Stimulated activated CD8-positive, alpha-beta memory T cell treated with anti-CD3 and anti-CD28 coated beads, Interleukin-2, amount 100 ng/mL, for 1 hour (primary cell): ENCODE measurements around the gene HDAC4.

Experiments
- DNase-seq, 2 donors: peaks; one replicate each; pipeline ENCODE4 v3.0.0-alpha.2; 2020; ENCODE audit warnings: low read depth in 2 of 2

The HDAC4 gene

DNA sequence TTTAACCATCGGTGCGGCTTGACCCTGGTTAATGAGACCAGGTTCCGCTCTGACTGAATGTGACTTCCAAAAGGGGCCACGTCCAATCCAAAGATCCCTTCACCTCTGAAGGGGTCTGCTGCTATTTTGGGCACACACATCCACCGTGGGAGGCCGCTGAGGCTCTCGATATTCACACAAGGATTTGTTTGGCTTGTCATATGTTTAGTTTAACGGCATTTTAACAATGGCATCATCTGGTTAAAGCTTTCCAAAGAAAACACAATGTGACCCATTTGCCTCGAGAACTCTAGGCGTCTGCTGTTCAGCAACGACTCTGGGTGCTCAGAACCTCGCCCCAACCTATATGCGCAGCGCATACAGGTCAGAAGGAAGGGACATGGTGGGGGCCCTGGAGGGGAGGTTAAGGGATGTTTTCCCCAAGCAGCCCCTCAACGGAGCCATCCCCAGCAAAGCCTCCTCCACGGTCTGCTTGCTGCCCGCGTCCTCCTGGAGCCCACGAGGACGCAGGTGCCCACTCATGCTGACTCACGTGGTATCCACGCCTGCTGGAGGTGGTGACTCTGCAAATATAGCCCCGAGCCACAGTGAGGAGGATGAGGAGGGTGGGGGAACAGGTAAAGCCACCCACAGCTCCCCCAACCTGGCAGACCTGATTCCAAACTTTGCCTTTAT, 260.3 kb downstream of the HDAC4 start:
- DNase-seq, result no peak

DNA sequence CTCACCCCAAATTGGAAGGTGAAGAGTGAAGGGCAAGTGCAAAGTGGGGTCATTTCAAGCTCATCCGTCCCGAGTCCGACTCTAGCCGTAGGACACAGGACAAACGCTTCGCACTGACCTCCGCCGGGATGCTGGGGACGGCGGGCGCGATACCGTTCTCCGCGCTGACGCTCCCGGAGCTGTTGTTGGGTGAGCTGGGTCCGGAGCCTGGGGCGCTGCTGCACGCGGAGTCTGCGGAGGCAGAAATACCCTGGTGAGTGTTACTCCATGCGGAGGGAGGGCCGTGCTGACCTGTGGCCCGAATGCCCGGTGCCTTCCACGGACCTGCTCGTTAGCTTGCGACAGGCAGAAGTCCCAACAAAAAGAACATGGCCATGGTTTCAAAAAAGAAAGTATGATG, 261.3 kb downstream of the HDAC4 start:
- DNase-seq, result no peak

DNA sequence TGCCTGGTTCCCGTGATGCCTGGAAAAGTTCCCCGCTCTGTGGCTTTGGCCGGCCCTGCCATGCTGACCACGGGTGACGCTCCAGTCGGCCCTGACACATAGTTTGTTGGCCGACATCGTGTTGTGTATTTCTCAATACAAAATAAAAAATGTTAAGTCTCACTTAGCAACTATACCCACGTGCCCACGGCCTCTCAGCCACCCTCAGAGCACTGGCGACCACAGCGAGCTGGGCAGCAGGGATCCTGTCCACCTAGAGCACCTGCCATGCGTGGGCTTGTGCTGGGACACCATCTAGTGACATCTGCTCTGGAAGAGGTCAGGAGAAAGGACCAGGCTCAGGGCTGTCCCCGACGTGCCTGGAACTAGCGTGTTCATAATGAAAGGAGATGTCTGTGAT, 261.7 kb downstream of the HDAC4 start:
- DNase-seq, result no peak

DNA sequence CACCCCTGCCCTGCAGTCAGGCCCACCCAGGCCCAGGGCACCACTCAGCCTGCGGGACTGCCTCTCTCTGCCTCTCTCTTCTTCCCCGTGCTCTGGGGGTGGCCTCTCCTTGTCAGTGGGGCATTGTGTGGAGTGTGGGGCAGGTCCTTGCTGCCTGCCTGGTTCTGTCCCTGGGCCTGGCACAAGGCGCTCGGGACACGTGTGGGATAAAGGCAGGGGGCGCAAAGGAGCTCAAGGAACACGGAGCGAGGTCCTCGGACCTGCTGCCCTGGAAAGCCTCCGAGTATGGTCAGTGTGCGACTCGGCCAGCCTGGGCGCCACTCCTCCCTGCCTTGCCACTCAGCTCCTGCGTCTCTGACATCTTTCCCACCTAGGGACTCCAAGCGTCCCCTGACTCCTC, 262.2 kb downstream of the HDAC4 start:
- DNase-seq, result no peak

DNA sequence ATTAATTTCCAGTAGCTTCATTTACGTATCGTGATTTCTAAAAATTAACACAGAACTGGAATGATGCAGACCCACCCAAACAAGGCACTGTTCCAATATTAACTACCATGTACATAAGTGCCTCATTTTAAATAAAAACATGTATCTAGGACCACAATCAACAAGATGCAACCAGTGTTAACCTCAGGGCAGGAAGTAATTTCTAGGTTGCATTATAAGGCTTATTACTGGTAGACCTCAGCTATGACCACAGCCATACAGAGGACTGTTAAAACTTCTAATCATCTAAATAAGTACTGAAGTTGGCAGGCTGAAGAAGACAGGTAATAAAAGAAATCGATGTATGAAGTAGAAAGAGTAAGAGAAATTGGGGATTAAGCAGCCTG, 262.9 kb downstream of the HDAC4 start:
- no peak for DNase-seq

DNA sequence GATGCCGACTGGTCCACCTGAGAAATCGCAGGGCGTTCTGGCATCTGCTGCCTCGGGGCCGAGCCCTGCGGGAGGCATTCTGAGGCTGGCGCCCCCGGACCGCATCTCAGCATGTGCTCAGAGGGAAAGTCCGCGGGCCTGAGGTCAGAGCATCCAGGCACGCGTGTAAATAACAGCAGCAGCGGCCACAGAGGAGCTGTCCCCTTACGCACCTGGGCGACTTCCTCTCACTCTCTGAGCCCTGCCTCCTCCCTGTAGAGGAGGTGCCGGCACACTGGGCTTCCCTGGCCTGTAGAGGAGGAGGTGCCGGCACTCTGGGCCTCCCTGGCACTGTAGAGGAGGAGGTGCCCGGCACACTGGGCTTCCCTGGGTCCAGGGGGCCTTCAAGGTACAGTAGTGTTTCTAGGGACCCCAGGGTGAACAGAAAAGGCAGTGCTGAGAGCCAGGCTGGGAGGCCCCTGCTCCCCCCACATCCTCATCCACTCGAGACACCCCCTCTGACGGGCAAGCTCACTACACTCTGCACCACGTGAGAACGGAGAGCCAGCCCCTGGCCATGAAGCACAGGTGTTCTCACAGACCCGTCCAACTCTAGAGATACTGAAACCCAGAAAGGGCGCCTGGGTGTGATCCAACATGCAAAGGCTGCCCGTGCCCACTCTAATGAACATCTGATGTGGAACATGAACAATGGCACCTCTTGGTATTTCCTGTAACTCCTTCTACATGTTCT, 263.5 kb downstream of the HDAC4 start:
- DNase-seq, result no peak

DNA sequence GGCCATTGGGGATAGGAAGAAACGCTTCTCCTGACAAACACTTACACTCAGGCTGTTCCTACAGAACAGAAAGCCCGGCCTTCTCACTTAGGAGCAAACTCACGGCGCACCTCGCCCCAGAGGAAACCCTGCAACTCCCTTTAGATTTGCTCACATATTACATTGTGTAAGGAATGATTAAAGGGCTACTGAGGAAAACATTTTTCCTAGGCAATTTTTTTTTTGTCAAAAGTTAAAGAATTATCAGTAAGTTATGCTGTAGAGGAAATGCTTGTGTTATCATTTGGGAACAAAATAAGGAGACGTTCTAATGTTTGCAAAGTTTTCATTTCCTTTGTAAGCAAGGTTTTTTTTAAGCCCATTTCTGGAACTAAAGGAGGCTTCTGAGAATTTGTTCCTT, 264.1 kb downstream of the HDAC4 start:
- DNase-seq, result no peak

DNA sequence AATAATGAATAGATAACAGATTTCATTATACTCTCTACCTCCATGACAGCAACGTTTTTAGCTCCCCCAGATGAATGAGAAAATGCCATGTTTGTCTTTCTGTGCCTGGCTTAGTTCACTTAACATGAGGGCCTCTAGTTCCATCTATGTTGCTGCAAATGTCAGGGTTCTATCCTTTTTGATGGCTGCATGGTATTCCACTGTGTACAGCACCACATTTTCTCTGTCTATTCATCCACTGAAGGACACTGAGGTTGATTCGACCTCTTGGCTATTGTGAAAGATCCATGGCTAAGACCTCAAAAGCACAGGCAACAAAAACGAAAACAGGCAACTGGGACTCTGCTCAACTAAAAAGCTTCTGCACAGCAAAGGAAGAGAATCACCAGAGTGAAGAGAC, 264.6 kb downstream of the HDAC4 start:
- no peak for DNase-seq

DNA sequence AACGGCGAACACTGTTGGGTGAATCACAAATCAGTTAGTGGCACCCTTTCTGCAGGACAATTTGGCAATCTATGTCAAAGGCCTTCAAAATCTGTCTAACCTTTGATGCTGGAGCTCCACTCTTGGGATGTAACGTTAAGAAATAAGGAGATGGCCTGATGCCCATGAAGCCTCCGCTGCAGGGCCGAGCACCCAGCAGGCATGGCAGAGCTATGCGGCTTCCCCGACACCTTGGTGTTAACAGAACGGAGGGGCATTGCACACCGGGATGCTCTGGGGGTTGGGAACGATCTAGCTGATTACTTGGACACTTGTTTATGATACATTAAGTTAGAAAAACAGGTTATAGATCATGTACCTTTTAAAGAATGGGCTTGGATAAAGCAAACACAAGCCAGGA, 265.3 kb downstream of the HDAC4 start:
- no peak for DNase-seq

DNA sequence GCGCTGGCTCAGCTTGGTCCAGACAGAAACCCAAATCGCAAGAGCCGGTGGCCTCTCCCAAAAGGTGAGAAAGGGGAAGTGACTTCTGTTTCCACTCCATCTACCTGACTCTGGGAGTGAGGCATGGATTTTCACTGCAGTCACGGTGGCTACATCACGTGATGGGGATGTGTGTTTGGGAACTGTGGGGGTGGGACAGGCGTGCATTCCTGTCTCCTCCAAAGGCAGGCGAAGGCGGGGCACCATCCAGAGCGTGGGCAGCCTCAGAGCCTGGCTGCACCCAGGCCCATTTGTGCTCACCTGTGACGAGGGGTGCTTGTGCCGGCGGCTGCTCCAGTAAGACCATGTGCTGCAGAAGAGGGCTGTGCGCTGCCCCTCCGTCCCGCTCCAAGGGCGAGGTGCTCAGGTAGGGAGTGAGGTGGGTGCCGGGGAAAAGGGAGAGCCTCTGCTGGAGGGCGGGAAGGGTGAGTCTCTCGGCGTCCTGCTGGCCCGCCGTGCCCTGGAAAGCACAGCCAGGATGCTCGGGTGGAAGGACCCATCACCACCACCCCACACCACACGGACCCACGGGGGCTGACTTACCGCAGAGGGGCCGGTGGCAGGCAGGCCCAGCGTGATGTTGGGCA, 266.8 kb downstream of the HDAC4 start:
- DNase-seq, result no peak

DNA sequence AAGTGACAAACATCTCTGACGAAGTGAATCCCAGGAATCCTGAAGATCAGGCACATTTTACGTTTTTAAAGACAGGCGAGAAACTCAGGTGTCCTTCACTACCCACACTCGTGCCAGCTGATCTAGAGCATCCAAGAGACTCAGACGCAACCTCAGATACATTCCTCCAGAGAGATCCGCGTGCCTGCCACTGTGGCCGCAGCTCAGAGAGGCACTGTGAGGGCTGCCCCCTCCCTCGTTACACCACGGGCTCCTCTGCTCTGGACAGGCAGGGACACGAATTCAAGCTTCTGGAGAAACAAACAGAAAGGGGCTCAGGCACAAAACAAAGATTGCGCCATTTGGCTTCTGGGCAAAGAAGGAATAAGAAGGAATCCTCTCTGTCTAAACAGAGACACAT, 268.0 kb downstream of the HDAC4 start:
- DNase-seq, result no peak

DNA sequence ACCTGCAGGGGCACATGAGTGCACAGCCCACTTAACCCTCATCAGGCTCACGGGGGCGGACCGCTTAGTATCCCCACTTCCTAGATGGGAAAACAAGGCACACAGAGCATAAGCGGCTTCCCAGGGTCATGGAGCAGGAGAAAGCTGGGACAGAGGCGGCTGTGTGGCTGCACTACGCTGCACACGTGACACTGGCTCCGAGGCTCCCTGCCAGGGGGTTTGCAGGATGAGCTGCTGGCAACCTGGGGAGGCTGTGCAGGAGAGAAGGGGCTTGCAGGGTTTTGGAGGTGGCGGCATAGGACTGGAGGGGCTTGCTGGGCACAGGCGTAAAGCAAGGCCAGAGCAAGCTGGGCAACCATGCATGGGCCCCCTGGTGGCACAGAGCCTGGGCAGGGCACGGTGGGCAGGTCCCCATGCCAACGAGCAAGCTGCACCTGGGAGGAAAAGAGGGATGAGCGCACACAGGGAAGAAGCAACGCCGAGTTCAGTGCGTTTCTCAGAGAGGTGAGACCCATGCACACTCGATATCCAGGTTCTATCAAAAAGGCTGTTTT, 268.6 kb downstream of the HDAC4 start:
- no peak for DNase-seq

DNA sequence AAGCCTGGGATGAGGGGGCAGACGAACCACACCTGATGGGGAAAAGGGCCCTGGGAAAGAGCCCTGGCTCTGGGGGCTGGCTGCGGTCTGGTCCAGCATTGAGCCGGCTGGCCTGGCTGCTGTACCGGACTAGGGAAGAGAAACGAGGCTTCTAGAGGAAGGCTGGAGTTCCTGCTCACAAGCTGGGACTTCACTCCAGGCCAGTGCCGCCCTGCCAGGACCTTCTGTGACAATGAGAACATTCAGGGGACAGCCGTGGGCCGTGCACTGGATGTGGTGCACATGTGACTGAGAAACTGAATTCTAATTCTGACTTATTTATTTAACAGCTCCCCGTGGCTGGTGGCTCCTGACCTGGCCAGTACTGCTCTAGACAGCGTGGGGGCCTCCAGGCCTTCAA, 269.3 kb downstream of the HDAC4 start:
- no peak for DNase-seq

DNA sequence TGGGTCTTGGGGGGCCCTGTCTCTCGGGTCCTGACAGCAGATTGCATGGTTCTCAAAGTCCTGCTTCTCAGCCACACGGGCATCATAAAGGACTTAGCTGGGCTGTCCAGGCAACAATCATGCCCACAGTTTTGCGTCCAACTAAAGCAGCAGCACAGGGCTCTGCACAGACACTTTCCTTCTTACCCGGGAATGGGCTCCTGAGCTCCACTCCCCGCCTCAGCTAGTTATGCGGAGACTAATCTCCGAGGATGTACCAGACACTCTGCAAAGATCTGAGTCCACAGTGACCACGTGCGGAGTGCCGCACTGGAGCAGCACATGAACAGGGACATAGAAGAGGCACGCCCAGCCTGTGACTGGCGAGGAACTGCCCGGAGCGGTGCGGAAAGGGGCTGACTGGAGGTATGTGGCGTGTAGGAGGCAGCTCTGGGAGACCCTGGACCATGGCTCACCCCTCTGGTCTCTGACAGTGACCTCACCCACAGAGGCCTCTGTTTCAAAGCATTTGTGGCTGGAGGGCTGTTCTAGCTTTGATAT, 270.0 kb downstream of the HDAC4 start:
- DNase-seq, result no peak

DNA sequence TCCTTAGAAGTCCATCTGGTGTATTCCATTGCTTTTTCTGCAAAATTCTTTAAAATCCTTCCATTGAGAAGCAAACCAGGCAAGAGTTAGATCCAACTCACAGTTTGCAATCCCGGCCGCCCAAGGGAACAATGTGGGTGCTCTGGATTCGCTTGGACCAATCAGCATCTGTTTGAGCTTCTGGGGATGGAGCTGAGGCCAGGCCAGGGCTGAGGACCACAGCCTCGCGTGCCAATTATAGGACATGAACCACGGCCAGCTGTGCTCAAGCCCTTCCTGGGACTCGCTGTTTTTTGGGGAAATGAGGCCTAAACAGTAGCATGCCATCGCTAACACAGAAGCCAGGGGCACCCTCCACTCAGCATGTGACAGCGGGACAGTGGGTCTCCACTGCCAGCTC, 270.8 kb downstream of the HDAC4 start:
- DNase-seq, result no peak

DNA sequence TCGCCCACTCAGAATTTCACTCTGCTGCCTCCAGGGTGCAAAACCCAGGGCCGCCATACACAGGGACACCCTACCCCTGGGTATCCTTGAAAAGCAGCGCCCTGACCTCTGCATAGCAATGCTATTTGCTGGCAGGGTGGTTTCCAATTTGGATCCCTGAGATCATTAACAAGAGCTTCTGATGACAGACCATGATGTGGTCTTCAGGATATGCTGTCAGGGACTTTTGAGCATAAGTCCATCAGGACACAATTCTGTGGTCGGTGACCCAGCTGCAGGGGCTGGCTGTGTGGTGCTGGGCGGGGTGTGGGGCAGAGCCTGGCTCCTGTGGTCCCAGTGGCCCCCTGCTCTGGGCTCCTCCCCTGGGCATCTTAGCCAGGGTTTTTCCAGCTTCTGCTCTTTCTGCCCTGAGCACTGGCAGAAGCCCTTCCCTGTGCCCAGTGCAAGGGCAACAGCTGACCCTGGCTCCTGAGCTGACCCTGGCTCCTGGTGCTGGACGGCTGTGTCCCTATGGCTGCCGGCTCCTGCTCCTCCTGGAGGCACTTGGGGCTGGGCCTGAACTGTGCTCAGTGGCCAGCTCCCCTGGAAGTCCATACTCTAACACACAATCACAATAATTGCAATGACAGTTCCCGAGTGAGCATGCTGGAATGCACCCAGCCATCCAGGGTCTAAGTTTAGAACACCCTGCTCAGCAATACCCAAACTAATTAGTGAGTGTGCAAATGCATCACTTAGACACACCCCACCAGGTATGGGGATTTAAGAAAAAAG, 271.5 kb downstream of the HDAC4 start:
- no peak for DNase-seq

DNA sequence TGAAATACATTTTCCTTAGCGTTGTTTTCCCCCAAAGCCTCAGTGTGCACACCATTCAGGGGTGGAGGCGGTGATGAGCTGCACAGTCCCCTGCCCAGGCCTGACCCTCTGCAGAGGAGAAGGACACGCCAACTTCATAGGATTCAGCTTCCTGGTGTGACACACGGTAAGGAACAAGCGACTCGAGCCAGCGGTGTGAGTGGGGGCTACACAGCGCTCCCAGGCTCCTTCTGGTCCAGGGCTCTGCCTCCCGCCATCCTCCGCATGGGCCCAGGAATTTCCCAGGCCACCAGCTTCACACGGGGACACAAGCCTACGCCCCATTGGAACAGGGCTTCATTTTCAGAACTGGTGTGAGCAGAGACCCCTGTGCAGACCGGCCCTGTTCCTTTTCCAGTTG, 272.1 kb downstream of the HDAC4 start:
- no peak for DNase-seq

DNA sequence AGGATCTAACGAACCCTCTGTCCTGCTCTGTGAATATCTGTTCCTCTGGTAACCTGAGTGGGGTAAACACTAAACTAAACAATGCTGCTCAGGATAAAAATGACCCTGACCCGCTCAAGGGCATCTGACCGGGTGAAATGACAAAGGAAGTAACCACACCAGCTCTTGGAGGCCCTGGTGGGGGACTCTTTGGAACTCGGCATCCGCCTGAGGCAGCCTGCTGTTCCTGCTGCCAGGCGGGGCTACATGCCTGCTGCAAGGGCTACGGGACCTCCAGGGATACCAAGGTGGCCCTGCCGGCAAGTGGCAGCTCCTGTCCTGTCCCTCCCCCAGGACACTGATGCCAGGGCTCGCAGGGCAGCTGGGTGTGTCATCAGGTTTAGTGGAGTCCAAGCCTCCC, 273.3 kb downstream of the HDAC4 start:
- no peak for DNase-seq

DNA sequence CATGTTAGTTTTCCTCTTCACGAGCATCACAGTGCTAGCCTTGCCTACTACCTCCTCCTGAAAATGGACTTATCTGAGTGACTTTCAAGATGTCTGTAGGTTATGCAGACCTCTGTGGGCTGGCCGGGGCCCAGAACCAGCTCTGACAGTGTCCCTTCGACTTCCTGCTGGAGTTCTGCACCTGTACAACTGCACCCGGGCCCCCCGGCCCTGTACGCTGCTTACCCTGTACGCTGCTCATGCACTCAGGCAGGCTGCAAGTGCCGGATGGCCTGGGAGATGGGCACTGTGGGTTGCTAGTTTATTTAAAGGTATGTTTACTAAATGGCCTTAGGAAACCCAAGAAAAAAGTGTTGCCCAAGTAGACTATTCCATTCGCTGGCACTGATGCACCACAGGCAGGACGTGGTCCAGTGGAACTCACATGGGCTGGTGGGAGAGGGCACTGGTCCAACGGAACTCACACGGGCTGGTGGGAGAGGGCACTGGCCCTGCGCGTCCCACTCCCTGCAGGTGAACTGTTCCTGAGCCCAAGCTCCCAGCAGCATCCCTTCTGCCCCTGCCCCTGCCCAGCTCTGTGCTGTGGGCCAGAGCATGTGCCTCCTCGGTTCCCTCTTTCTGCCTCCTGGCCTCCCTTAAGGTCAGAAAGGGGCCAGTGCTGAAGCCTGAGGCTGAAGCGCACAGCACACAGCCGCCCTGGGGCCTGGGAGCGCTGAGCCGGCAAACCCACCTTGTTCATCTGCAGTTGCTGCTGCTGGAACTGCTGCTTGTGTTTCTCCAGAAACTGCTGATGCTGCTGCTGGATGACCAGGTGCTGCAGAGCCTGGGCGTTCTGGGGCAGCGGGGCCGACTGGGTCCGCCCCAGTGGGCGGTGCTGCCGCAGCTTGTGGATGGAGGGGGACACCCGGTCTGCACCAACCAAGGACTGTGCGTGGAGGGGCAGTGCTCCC, 274.8 kb downstream of the HDAC4 start:
- DNase-seq, result no peak

DNA sequence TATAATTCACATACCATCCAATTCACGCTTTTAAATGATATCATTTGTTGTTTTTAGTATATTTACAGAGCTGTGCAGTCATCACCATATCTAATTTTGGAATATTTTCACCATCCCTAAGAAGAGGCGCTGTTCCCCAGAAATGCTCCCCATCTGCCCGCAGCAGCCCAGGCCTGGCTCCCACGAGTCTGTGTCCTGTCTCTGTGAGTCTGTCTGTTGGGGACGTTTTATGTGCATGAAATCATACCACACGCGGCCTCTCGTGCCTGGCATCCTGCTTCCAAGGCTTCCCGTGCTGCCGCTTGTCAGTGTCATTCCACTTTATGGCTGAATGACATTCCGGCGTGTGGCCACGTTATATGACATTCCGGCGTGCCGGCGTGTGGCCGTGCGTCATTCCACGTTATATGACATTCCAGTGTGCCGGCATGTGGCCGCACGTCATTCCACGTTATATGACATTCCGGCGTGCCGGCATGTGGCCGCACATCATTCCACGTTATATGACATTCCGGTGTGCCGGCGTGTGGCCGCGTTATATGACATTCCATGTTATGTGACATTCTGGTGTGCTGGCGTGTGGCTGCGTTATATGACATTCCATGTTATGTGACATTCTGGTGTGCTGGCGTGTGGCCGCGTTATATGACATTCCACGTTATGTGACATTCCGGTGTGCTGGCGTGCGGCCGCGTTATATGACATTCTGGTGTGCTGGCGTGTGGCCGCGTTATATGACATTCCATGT, 276.5 kb downstream of the HDAC4 start:
- DNase-seq, result no peak
